Prostate gland (tissue), 2 donors: ENCODE results near the gene CHAF1A. TPM values are rescaled to one million over a fixed set of nuclear protein-coding genes. Genes with fewer than 3 reads are reported as not detected.

Experiments
- DNase-seq: peaks from one replicate; pipeline ENCODE4 v3.0.0-alpha.2; 2019; ENCODE audit warnings: low spot score
- H3K27ac ChIP-seq, 2 donors: fragments of 200-600 bp; sonication (generic); 2 replicates each; pipeline ENCODE4 v1.5.1; 2017 to 2019
- H3K27me3 ChIP-seq: fragments of 200-600 bp; sonication (generic); replicated peaks from 2 replicates; pipeline ENCODE4 v1.5.1; 2019; ENCODE audit not compliant: insufficient read depth
- H3K36me3 ChIP-seq, 2 donors: fragments of 200-600 bp; sonication (generic); 1 replicate in 1 of 2; 2 replicates in 1 of 2; pipeline versions ENCODE4 v1.5.1 to v1.8.1; 2017 to 2019
- H3K4me1 ChIP-seq: fragments of 200-600 bp; sonication (generic); replicated peaks from 2 replicates; pipeline ENCODE4 v1.5.1; 2019
- H3K4me3 ChIP-seq, 2 donors: fragments of 200-600 bp; sonication (generic); 2 replicates each; pipeline ENCODE4 v1.5.1; 2017 to 2019
- H3K9me3 ChIP-seq: fragments of 200-600 bp; sonication (generic); 2 replicates; pipeline ENCODE4 v1.5.1; 2017
- POLR2A ChIP-seq: fragments of 450-650 bp; IDR thresholded peaks from one replicate; pipeline ENCODE4 v1.6.1; 2016; ENCODE audit warnings: antibody characterized with exemption, mild to moderate bottlenecking
- POLR2AphosphoS5 ChIP-seq: sonication (generic); formaldehyde crosslinking; IDR thresholded peaks from one replicate; pipeline ENCODE4 v1.6.1; 2017; ENCODE audit warnings: antibody characterized with exemption
- WGBS: methylation state at CpG from one replicate; pipeline ENCODE4 v1.1.5; 2018; 5-methylcytosine and 5-hydroxymethylcytosine counted together
- intact Hi-C: fragments of 100-400 bp; cut with DNase I; formaldehyde crosslinking; loops from one replicate; pipeline ENCODE4 v1.14.2; 2022
- total RNA-seq, 2 donors: library from RNA; depleted of rRNA; stranded (reverse); fragments of >200 nt; gene quantifications; one replicate each; pipeline ENCODE4 v1.1.0, GENCODE V29; 2016
- TF ChIP-seq, protein P1 (sequence below), 4 experiments: fragments of 200-600 bp in 2 of 4; fragments of 450-650 bp in 2 of 4; sonication (generic) in 2 of 4; IDR thresholded peaks; 1 replicate in 3 of 4; 2 replicates in 1 of 4; pipeline ENCODE4 v1.5.1; 2016 to 2019; ENCODE audit warnings: antibody characterized with exemption in 4 of 4, mild to moderate bottlenecking in 2 of 4, moderate library complexity in 2 of 4

Gene CHAF1A
- total RNA-seq, 2 donors from 2014 or later: 13.0 to 18.1 TPM

DNA sequence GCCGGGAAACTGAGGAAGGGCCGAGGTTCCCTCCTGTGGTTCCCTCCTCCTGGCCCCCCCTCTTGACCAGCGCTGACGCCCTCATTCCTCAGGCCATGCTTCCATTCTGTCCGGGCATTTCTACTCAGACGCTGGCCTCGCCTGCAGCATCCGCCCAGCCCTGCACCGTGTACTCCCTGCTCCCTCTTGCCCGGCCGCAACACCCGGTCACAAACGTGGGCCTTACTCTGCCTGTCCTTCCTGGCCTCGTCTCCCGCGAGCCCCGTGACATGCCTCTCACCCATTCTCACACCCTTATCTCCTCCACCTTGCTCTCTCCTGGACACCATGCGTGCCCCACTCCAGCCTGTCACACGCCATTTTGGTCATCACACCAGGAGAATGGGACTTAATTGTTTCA, 80.9 kb downstream of the CHAF1A start:
- intact Hi-C loops: no loop called here
- H3K4me3 ChIP-seq: no peak overlapping the region
- H3K27ac ChIP-seq: no peak overlapping the region
- no peaks in the 10 kb centered on the region for H3K9me3 ChIP-seq
- WGBS: 87% methylated on average over 19 of the region's 19 CpGs
- no peaks in the 10 kb centered on the region for H3K27me3 ChIP-seq
- no peak for DNase-seq
- no peaks in the 10 kb centered on the region for H3K36me3 ChIP-seq
- TF ChIP-seq, protein P1, sequence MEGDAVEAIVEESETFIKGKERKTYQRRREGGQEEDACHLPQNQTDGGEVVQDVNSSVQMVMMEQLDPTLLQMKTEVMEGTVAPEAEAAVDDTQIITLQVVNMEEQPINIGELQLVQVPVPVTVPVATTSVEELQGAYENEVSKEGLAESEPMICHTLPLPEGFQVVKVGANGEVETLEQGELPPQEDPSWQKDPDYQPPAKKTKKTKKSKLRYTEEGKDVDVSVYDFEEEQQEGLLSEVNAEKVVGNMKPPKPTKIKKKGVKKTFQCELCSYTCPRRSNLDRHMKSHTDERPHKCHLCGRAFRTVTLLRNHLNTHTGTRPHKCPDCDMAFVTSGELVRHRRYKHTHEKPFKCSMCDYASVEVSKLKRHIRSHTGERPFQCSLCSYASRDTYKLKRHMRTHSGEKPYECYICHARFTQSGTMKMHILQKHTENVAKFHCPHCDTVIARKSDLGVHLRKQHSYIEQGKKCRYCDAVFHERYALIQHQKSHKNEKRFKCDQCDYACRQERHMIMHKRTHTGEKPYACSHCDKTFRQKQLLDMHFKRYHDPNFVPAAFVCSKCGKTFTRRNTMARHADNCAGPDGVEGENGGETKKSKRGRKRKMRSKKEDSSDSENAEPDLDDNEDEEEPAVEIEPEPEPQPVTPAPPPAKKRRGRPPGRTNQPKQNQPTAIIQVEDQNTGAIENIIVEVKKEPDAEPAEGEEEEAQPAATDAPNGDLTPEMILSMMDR (IDR thresholded peaks at IDR 0.05): no peak
- TF ChIP-seq POLR2A (no peak), POLR2AphosphoS5 (no peak)
- H3K4me1 ChIP-seq: no peaks in the 10 kb centered on the region

GRCh38 chr19:4487572-4487971, 85.1 kb downstream of the CHAF1A start:
- no peak for DNase-seq
- Histone ChIP-seq H3K36me3 (peaks cover 5 to 7% of the 10 kb centered on the region in 2 donors), H3K4me3 (no peak overlapping the region), H3K27me3 (no peaks in the 10 kb centered on the region), H3K9me3 (no peaks in the 10 kb centered on the region), H3K4me1 (no peaks in the 10 kb centered on the region), H3K27ac (no peak overlapping the region)
- WGBS: 87% methylated on average over 11 of the region's 11 CpGs
- intact Hi-C loops: no loop called here
- TF ChIP-seq POLR2AphosphoS5: no peak
- no peak for TF ChIP-seq POLR2A
- TF ChIP-seq, protein P1 (IDR thresholded peaks at IDR 0.05): no peak

DNA sequence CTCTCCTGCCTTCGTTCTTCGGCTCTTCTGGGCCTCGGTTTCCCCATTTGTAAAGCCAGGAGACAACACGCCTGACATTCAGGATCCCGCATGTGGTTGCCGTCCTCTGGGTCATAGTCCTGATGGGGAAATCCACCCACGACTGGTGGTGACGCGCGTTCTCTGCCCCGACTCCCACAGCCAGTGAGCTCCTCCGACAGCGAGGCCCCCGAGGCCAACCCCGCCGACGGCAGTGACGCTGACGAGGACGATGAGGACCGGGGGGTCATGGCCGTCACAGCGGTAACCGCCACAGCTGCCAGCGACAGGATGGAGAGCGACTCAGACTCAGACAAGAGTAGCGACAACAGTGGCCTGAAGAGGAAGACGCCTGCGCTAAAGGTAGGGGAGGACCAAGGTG, 86.1 kb downstream of the CHAF1A start:
- Histone ChIP-seq H3K4me1 (no peaks in the 10 kb centered on the region), H3K36me3 (peaks cover 5 to 7% of the 10 kb centered on the region in 2 donors), H3K9me3 (no peaks in the 10 kb centered on the region), H3K4me3 (no peak overlapping the region), H3K27me3 (no peaks in the 10 kb centered on the region), H3K27ac (no peak overlapping the region)
- no peak for TF ChIP-seq POLR2A
- TF ChIP-seq POLR2AphosphoS5: no peak
- TF ChIP-seq, protein P1 (IDR thresholded peaks at IDR 0.05): no peak
- intact Hi-C loops: no loop called here
- WGBS: 94% methylated on average over 29 of the region's 29 CpGs
- no peak for DNase-seq

- Histone ChIP-seq H3K4me3 (no peak overlapping the region), H3K36me3 (peaks cover 12 to 25% of the 10 kb centered on the region in 2 donors), H3K27me3 (no peaks in the 10 kb centered on the region), H3K9me3 (no peaks in the 10 kb centered on the region), H3K27ac (no peak overlapping the region), H3K4me1 (no peaks in the 10 kb centered on the region)
- intact Hi-C loops: no loop called here
- DNase-seq: no peak
- TF ChIP-seq POLR2A (no peak), POLR2AphosphoS5 (no peak)
- TF ChIP-seq, protein P1 (IDR thresholded peaks at IDR 0.05): no peak
- 95% methylated on average over 21 of the region's 21 CpGs for WGBS
These were observed 89.0 kb downstream of the CHAF1A start for GRCh38 chr19:4491446-4491845.

DNA sequence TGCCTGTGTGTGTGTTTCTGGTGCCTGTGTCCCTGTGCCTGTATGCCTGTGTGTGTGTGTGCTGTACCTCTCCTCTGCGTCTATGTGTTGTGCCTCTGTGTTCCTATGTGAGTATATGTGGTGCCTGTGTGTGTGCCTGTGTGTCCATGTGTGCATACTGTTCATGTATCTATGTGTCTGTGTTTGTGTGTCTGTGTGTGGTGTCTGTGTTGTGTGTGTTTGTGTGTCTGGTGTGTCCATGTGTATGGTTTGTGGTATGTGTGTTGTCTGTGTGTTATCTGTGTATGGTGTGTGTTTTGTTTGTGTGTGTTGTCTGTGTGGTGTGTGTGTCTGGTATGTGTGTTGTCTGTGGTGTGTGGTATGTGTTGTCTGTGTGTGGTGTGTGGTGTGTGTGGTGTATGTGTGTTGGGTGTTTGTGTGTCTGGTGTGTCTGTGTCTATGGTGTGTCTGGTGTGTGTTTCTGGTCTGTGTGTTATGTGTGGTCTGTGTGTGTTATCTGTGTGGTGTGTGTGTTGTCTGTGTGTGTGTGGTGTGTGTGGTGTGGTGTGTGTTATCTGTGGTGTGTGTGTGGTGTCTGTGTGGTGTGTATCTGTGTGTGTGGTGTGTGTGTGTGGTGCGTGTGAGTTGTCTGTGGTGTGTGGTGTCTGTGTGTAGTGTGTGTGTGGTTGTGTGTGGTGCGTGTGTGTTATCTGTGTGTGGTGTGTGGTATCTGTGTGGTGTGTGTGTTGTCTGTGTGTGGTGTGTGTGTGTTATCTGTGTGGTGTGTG, 90.1 kb downstream of the CHAF1A start:
- 90% methylated on average over 3 of the region's 3 CpGs for WGBS
- no peak overlapping the region for H3K27ac ChIP-seq
- H3K27me3 ChIP-seq: no peaks in the 10 kb centered on the region
- intact Hi-C loops: no loop called here
- H3K4me1 ChIP-seq: no peaks in the 10 kb centered on the region
- DNase-seq: no peak
- H3K36me3 ChIP-seq: peaks cover 12 to 34% of the 10 kb centered on the region in 2 donors
- H3K4me3 ChIP-seq: no peak overlapping the region
- TF ChIP-seq POLR2AphosphoS5: no peak
- TF ChIP-seq, protein P1 (IDR thresholded peaks at IDR 0.05): no peak
- TF ChIP-seq POLR2A: no peak
- H3K9me3 ChIP-seq: no peaks in the 10 kb centered on the region
